SK-N-MC (cell line): Measurements from ENCODE around the gene RPIA.
"Not testable (repeated sequence)": the region's sequence is repeated elsewhere in the genome, so short reads cannot be mapped to it uniquely, and the experiment has no call there.

Experiments used
- EZH2 ChIP-seq: fragments of 200-600 bp; sonication (generic); IDR thresholded peaks from one replicate; pipeline ENCODE4 v1.6.1; 2017; ENCODE audit warnings: antibody characterized with exemption
- POLR2AphosphoS5 ChIP-seq: IDR thresholded peaks from 2 replicates; pipeline ENCODE4 v1.6.1; 2012; ENCODE audit warnings: mild to moderate bottlenecking, low read depth, low read length, borderline replicate concordance

DNA sequence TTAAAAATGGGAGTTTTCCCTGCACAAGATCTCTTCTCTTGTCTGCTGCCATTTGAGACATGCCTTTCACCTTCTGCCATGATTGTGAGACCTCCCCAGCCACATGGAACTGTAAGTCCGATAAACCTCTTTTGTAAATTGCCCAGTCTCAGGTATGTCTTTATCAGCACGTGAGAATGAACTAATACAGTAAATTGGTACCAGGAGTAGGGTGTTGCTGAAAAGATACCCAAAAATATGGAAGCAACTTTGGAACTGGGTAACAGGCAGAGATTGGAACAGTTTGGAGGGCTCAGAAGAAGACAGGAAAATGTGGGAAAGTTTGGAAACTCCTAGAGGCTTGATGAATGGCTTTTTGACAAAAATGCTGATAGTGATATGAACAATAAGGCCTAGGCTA, 67.2 kb downstream of the RPIA start:
- TF ChIP-seq EZH2, POLR2AphosphoS5: not testable (repeated sequence)
